SK-N-DZ (cell line): ENCODE data around the gene FRMD4A.

Experiments used
- DNase-seq: peaks from one replicate; pipeline ENCODE4 v3.0.0-alpha.2; 2015; ENCODE audit warnings: low spot score

The FRMD4A gene

DNA sequence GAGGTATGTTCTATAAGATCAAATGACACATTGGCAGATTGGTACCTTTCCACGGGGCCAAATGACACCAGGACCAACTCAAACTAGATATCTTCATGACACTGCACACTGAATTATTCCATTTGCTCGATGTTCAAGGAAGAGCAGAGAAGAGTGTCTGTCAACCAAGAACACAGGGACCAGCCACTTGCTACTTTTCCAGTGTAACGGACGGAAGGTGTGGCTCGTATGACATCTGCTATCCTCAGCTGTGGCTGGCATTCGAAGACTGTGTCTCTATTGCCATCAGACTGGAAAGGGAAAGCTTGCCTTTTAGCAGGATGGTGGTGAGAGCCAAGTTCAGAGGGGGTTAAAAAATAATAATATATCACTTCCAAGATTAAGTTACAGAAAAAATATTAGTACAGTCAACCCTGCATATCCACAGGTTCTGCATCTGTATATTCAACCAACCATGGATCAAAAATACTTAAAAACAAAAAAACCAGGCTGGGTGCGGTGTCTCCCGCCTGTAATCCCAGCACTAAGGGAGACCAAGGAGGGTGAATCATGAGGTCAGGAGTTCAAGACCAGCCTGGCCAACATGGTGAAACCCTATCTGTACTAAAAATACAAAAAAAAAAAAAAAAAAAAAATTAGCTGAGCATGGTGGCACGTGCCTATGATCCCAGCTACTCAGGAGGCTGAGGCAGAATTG is 506.9 kb downstream of the FRMD4A start:
- DNase-seq, result no peak

DNA sequence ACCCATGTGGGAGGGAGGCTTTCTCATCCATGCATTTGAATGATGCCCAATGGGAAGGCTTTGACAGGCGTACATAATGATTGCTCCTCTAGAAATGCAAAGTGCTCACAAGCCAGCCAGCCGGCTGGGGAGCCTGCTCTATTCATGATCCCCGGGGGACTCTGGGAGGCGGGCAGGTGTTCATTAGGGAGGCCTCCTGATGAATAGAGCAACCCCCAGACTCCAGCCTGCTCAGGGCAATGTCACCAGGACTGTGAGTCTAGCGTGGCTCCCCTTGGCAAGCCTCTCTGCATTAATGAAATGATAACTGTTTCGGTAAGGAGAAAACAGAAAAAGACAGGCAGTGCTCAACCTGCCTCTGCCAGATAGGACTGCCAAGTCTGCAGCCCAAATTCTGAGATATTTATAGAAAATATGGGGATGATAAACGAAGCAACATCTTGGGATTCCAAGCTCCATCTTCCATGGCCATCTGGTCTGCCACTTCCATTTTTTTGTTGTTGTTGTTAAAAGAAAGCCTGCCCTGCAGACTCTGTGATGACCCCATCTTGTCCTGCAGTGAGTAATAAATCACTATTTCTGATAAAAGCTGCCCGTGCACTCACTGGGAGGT is 507.5 kb downstream of the FRMD4A start:
- peak; percentile 26 for DNase-seq

DNA sequence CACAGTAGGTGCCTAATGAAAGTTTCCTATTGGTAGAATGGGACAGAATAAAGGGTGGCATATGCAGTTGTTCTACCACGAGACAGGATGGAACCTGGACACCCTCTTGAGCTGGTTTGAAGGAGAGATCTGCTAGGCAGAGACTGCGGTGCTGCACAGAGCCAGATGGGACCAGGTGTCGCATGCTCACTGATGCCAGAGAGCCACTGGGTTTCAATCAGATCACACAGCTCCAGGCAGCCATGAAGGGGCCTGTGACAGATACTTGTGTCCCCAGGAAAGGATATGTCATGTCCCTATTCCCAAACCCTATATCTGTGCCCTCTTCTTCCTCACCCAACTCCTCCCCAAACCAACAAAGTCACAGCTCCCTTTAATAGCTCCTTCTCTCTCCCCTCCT is 508.2 kb downstream of the FRMD4A start:
- DNase-seq, result no peak

DNA sequence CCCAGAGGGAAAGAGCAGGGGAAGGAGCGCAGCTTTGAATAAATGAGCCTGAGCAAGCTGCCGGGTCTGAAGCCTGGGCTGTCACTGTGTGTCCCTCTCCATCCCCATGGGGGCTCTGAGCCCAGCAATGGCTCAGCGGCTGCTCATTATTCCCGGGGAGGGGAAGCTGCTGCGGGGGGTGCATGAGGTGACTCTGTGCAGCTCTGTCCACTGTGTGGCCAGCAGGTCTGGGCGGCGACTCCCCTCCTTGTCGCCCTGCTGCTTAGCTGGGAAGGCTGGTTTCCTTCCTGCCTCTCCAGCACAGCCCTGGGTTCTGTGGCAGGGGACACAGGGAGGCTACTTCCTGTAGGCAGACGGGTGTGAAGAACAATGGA is 509.8 kb downstream of the FRMD4A start:
- DNase-seq, result no peak

DNA sequence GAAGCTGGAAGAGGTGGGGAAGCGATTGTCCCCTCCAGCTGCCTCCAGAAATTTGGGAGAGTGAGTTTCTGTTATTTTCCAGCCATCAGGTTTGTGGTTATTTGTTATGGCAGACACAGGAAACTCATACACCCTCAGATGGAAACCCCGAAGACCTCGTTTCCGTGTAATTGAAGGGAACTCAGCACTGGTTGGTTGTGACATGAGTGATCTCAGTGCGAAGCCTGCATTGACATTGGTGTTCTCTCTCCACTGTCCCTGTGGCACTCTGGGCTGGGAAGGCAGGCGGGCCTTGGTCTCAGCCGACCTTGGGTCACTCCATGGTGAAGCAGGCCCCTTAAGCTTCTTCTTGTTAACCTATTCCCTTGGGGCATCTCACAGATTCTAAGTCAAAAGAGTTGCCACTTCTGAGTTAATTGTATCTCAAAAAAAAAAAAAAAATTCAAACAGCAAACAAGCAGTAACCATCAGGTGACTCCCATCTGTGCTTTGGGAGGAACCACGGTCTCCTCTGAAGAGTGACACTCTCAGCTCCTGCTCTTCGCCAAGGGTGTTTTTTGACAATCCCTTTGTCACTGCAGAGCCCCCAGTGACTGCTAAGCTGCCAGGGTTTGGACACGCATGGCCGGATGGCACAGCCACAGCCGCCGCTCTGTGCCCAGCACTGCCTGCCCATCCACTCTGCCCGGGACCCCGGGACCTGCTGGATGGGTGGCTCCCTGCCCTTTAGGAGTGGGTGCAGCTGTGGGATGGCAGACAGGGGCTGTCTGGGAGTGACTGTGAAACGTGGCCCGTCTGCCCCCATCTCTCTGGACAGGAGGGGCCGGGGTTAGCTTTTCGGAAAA is 510.4 kb downstream of the FRMD4A start:
- DNase-seq, result no peak

DNA sequence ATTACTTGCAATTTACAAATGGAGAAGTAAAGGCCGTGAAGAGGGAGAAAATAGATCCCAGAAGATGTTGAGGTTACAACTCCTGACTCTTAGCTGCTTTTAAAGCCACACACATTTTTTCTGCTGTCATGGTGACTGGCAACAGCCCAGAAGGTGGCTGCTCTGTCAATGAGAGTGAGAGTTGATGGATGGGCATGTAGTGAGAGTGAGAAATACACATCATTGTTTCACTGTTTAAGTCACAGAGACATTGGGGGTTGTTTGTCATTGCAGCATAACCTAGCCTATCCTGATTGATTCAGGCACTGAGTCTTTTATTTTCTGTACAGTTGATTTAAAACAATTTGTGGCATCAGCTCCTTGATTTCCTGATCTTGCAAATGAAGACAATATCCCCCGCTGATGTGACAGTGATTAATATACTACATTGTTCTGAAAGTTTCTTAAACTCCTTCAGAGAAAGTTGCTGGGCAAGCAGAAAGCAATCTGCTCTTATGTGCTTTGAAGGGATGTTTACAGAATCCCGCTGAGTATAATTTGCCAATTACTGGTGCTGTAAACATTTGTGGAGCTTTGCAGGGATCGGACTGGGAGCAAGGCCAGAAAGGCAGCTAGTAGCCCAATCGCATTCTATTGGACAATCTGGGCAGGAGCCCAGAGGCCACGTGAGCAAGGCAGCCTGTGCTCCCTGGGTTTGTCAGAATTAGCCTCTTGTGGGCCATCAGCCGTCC is 514.4 kb downstream of the FRMD4A start:
- no peak for DNase-seq

DNA sequence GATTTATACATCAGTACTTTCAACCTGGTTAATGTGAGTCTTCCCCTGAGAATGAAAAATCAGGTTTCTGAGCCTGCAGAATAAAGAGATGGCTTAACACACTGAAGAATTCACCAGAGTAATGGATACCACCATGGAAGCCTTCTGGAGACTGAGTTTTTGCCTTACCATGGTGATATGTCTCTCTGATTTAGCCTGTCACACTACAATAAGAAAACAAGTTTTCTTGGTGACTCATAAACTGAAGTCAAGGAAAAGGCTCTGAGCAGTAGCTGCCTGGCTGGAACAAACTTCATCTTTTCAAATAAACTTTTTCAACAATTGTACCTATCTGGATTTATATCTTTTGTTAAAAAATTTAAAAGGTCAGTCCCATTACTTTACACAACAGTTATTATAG is 515.0 kb downstream of the FRMD4A start:
- DNase-seq, result no peak

DNA sequence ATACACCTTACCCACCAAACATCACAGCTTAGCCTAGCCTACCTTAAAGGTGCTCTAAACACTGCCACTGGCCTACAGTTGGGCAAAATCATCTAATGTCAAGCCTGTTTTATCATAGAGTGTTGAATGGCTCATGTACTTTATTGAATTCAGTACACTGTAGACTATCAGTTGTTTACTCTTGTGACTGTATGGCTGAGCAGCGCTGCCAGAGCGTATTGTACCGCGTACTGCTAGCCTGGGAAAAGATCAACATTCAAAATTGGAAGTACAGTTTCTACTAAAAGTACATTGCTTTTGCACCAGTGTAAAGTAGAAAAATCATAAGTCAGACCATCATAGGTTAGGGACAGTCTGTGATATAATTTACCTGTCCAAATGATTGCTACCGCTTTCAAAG is 517.2 kb downstream of the FRMD4A start:
- no peak for DNase-seq

DNA sequence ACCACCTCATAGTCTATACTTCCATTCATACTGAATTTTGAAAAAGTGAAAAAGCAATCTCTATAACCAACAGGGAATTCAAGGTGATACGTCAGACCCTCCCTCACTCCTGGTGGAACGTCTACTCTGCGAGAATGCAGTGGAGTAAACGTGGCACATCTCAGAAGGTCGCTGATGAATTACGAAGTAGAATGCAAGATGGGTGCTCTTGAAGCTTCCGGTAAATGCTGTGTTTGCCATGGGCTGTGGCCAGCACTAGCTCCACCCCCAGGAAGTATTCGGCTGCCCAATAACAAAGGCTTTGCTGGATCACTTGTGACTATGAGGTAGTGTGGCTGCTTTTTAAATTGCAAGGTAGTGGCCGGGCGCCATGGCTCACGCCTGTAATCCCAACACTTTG is 517.9 kb downstream of the FRMD4A start:
- DNase-seq, result no peak

DNA sequence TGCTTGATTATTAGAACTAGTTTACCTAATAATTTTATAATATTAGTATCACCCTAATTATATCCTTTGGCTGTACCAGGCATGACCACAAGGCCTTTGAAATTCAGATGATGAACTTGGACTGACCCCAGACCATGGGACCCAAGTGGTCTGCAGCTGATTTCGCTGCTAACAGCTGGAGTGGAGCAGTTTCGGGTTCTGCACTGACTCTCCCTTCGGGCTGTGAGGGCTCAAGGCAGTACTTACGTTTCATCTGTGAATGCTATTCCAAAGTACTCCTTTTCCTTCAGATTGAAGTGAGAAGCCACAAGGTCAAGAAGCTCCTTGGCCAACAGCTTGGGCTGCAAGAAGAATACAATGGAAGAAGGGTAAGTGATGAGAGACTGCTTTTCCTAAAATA is 520.2 kb downstream of the FRMD4A start:
- DNase-seq, result no peak

DNA sequence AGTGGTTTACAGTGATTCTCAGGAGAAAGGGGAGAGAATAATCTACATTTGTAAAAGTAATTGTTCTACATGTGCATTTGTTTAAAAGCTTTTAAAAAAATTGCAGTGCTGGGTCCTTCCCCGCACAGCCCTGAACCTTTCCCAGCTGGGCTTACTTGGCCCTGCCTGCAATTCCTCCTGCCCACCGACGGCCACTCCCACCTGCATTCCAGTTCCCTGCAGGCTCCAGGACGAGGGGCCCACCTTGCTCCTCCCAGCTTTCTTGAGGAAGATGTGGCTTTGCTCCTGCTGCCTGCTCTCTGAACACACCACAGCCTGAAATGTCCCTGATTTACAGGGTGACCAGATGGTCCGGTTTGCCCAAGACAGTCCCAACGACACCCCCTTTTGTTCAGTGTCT is 521.3 kb downstream of the FRMD4A start:
- no peak for DNase-seq

DNA sequence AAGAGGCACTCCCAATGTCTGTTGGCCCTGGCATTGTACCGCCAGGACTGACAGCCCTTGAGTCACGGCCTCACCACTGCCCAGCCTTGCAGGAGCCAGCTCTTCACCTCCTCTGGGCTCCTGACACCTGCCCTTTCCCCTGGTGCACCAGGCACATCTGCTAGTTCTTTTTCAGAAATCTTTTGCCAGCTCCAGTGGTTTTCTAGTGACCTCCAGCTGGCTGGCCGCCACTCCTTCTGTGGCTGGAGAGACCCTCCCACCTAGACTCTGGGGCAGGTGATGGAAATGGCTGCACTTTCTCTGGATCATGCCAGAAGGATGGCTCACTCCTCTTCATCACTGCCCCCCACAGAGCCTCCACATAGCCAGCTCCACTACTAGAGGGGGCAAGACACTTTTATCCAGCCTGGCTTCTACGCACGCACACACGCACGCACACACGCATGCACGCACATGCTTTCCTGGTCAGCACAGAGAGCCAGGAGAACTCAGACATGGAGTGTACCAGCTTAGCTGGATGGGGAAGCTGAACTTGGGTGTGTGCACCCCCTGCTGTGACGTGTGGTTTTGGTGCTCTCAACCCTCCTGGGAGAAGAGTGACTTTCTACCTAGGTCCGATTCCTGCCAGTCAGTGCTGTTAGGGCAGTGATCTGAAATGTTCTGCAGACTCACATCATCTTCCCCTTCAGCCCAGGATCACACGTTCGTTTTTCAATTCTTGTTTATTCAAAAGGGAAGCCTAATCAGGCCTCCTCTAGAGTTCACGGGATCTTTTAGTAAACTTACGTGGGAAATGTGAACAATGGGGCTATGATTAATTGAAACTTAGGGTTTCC is 522.0 kb downstream of the FRMD4A start:
- no peak for DNase-seq

DNA sequence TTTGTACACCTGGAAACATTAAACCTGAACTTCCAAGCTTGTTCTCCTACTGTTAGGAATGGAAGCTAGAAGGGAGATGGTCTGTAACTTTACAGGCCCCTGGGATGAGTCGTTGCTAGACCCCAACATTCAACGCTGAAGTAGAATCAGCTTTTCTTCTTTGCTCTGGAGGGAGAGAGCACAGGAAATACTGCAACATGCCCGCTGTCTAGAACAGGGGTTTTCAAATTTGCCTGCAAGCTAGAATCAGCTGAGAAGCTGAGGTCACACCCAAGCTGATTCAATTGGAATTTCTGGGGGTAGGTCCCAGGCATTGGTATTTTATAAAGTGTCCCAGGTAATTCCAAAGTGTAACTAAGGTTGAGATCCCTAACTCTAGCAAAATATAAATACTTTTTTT is 524.3 kb downstream of the FRMD4A start:
- no peak for DNase-seq

DNA sequence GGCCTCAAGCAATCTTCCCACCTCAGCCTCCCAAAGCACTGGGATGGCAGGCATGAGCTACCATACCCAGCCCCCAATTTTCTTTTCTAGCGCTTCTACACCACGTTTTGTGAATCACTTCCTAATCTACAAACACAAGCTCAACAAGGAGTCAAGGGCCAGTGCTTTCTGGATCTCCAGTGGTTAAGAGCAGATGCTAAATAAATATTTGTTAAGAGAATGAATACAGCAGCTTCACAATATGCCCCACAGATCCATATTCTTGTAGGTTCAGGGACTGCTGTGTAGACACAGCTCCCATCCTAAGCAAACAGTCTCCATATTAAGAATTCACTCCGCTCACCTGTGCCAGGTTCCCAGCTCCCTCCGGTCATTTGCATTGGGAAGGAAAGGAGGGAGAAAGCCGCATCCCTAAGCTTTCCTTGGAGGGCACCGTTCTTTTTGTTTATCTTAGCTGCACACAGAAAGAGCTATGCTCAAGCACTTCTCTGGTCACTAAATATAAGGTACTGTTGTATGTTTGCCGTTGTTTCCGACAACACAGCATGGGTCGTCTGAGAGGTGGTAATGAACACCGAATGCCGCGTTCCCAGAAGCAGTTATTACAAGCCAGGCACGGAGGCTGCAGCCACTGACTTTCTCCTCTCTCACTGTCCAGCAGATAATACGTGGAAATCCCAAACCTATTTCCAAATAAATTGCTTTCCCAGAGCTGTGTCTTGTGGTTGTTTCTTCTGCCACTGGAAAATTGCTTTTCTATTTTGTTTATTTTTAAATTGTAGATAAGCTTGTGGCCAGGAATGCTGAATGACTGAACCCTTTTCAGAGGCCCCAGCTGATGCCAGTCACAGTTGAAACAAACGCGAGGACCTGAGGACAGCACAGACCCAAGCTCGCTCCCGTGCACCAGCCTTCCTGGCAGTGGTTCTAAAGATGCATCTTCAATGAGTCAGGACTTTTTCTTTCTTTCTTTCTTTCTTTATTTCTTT is 526.9 kb downstream of the FRMD4A start:
- DNase-seq, result no peak

DNA sequence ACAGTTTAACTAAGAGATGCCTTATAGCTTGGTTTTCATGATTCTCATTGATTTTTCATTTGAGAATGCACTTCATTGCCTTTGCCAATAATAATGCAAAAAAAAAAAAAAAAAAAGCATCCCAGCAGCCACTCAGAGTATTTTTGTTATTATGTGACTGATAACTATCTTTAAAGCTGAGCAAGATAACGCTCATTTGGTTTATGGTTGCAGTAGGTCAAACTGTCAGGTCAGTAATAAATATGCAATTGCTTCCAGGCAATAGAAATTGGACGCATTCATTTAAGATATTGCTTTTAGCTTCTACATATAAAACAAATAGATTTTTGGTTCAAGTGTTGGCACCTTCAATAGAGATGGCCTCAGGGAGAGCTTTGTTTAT is 528.8 kb downstream of the FRMD4A start:
- DNase-seq, result no peak

DNA sequence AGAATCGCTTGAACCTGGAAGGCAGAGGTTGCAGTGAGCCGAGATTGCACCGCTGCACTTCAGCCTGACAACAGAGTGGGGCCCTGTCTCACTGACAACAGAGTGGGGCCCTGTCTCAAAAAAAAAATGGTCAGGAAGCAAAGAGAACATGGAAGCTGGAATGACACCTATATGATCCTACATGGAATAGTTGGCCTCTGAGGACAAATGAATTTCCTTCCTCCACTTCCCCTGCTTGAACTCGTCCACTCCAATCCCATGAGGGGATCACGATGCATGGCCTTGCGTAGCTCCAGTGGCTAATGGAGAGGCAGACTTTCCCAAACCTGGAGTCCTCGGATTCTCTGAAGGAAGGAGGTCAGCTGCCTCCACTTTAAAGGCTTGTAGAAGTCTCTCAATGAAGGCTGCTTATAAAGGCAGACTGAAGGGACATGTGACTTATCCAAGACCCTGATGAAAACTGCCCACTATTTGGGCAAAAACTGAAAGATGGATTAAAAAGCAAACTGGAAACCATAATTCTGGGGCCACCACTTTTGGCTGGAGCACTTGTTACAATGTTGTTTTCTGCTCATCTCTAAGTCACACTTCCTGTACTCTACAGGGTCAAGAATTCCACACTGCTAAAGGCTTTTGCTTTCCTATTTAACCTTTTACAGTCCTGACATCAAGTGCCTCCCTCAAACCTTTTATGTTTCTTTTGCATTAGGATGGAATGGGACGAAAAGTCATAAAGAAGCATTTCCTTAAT is 529.4 kb downstream of the FRMD4A start:
- DNase-seq, result no peak

DNA sequence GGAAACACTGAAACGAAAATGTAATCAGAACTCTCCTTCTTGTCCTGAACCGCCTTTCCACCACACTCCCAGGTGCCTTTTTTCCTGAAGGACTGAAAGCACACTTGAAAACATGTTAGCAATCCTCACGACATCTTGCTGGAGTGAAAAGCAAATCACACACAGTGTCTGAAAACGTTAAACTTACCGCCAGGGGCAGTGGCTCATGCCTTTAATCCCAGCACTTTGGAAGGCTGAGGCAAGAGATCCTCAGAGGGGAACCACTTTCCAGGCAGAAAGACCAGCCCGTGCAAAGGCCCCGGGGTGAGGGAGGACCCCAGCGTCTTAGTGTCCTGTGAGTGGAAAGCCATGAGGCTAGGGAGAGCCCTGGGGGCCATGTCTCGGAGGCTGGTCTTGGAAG is 533.6 kb downstream of the FRMD4A start:
- no peak for DNase-seq

DNA sequence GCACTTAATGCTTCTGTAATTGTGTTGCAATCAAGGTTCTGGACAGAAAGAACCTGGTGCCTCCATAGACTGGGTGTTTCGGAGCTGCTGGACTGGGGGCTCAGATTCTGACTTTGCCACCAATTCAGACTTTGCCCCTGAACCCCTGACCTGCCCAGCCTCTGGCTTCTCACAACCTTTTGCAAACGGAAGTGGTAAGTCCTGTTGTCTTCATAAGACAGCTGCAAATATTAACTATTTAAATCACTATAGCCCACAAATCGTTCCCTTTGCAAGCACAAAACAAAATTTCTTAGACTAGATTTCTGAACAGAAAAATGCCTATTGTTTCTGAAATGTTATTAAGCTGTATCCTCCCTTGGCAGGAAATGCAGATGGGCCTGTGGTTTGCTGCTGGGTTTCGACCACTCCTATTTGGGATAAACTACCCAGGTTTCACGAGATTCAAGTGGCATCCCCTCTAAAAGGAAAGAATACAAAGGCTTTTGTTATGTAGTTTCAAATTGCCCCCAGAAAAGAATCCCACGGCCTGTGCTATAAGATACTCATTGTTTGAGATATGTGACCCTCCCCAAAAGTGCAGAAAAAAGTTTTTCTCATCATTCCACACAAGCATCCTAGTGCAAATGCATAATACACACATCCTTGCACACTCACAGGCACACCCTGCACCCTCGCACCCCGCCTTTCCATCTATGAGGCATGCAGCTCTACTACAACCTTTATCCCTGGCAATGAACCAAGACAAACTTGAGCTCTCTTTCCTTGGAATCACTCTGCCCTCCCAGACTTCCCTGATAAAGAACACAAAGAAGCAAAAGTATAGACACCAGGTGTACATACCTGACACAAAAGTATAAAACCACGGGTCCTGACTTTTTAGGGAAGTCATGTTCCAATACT is 534.8 kb downstream of the FRMD4A start:
- DNase-seq, result no peak
